ENCODE results near the gene LCT. TPM values are rescaled to one million over a fixed set of nuclear protein-coding genes. Genes with fewer than 3 reads are reported as not detected.
"Not testable (repeated sequence)": the region's sequence is repeated elsewhere in the genome, so short reads cannot be mapped to it uniquely, and the experiment has no call there.

The LCT gene
- total RNA-seq, 1 experiment from 2014 or later = not detected

- no peak for DNase-seq (ENCODE audit: low spot score)
These were observed 5.7 kb downstream of the LCT start for GRCh38 chr2:135831180-135831812.

- DNase-seq (ENCODE audit: low spot score) = no peak
These were observed 7.4 kb downstream of the LCT start for GRCh38 chr2:135829378-135830135.

- DNase-seq (ENCODE audit: low spot score) = no peak
These were observed 10.4 kb downstream of the LCT start for GRCh38 chr2:135826544-135826943.

DNA sequence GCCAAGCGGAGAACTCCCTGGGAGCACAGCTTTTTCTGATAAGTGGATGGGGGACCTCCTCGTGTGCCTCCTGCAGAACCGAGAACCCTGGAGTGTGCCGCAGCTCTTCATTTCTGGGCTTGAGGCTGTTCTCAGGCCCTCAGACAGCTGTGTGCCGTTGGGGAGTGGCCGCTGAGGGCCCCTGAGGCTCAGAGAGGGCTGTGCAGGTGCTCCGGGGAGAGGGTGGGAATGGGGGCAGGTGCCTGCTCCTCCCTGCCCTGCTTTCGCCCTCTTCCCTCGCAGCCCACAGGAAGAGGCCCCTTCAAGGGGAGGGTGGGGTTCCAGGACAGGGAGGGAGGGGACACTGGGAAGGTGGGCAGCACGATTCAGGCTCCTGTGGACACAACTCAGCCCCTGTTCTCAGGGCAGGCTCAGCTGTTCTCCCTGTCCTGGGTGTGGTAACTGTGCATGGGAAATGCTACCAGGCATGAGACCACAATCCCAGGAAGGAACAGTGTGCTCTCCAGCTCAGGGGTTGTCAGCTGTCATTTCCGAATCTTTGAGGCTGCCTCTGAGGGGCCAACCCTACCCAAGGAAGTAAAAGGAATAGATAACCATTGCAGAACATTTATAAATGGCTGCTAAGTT, 11.3 kb downstream of the LCT start:
- no peak for DNase-seq (ENCODE audit: low spot score)

DNA sequence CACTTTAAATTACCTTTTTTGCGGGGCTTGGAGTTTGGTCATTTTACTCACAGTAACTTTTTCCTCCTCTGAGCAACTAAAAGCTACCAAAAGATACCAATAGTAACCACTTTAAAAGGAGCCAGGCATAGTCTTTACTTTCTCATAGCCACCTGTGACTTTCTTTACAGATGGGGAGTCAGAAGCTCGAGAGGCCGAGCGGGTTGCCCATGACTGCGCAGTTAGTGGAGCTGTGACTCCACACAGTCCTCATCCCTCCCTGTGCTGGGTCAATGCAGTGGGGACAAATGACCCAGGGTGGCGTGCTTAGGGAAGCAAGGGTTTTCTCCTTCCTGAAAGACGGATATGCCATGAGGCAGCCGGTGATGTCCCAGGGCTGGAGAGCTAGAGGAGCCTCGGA, 11.9 kb downstream of the LCT start:
- no peak for DNase-seq (ENCODE audit: low spot score)

GRCh38 chr2:135822855-135823254, 14.1 kb downstream of the LCT start:
- DNase-seq (ENCODE audit: low spot score) = no peak

DNA sequence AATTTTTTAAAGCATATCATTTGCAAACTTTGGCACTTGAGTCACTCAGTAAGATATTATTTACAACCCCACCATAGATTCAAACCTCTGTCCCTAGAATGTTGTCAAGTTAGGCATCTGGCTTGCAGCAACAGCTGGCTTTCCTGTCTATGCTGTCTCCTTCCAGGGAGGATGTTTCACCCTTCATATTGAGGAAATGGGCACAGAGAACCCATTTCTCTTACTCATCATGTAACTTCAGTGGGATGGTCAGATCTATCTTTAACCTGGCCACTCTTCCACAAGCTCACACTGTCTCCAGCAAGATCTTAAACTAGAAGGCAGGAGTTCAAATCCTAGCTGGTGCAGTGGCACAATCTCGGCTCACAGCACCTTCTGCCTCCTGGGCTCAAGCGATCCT, 15.8 kb downstream of the LCT start:
- no peak for DNase-seq (ENCODE audit: low spot score)

GRCh38 chr2:135820003-135820618, 16.9 kb downstream of the LCT start:
- DNase-seq (ENCODE audit: low spot score) = peak; percentile 60

DNA sequence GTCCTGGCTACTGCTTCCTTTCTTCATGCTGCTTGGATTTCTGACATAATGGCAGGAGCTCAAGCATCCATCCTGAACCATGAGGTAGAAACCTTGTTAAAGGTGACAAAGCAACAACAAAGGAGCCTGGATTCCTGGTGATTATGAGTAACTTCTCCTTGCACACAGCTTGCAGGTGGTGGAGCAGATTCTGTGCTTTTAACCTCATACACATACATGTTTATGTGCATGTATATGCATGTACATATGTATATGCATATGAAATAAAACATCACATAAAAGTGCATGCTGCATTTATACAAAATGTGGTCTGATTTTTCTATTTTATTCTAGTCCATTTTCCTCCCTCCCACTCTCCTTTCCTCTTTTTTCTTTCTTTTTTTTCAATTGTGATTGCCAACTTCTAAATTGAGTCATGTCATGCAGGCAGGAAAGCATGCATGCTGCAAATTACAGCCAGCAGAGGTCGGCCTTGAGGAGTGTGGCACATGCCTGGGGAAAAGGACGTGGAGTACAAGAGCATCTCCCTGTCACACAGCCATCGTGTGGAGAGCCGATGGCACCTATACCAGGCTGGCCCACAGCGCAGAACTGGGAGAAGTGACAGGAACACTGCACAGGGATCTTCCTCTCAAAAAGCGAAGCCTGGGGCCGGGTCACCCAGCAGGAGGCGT, 17.9 kb downstream of the LCT start:
- peak; percentile 21 for DNase-seq (ENCODE audit: low spot score)

DNA sequence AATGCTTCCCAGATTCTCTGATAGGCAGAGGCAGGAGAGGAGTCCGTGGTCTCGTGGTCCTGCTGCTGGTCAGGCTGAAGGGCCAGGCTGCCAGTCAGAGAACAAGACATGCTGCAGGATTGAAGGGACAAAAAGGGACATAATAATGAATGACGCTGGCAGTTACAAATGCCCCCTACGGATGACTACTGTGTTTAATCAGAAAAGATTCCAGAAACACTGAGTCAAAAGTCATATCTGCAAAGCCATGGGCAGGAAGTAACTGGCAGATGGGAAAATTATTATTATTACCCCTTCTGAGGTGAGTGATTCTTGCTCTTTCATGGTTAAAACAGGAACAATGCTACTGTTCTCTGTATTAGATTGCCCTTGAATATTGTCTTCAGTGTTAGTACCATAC, 19.0 kb downstream of the LCT start:
- DNase-seq (ENCODE audit: low spot score) = peak; percentile 61

DNA sequence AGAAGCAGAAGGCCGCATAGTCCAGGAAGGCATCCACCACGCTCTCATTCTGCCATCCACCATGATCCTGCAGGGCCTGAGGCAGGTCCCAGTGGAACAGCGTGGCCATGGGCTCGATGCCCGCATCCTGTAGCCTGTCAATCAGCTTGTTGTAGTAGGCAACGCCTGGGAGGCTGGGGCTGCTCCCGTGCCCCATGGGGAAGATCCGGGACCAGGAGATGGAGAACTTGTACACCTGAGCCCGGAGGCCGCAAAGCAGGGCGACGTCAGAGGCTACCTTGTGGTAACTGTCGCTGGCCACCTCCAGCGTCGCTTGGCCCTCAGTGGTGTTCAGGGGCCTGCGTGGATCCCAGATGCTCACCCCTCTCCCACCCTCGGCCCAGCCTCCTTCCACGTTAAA, 19.5 kb downstream of the LCT start:
- no peak for DNase-seq (ENCODE audit: low spot score)

DNA sequence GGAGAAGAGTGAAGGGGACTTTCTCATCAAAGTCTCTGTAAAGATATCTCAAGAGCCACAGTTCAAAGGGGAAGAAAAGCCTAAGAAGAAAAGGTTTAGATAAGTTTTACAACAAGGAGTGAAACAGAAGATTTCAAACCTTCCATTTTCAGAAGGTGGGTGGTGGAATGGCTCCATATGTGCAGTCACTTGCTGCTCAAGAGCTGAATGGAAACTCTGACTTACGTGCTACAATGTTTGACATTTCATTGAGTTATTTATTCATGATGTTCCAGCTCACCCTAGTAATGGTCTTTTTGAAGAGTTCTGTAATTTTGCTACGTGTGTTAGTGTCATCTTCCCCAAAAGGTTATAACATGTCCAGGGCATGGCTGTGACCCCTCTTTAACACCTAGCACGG, 21.7 kb downstream of the LCT start:
- no peak for DNase-seq (ENCODE audit: low spot score)

DNA sequence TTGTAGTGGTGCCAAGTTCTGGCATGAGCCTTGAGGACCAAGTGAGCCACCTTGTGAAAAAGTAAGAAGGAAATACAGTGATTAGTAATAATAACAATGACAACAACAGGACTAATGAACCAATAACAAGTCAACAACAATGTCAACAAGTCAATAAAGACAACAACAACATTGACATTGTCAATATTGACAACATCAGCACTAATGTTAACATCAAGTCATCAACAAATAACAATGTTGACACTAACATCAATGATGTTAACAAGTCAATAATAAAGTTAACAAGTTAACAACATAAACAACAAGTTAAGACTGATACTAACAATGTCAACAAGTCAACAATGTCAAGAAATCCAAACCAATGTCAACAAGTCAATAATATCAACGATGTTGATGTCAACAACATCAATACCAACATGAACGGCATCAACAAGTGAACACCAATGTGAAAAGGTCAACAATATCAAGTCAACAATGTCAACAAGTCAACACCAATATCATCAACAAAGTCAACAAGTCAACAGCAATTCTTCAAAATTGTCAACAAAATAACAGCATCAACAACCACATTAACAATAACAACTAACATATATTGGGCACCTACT, 24.0 kb downstream of the LCT start:
- DNase-seq (ENCODE audit: low spot score) = no peak

GRCh38 chr2:135807874-135808273, 29.1 kb downstream of the LCT start:
- not testable (repeated sequence) for DNase-seq (ENCODE audit: low spot score)

DNA sequence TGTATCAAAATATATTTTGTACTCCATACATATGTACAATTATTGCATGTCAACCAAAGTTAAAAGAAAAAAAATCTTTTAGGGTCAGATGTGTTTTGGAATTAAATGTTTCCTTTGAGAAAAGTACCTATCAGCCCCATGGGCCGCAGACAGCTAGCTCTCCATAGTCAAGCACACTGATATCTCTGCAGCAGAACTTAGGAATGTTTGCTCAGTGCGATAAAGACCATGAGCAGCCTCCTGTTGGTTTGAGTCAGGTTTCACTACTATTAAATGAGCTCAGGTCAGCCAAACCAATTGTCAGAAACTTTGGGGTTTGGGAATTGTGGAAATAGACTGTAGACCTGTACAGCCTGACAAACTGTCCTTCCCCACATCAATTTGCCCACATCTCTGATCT, 33.7 kb downstream of the LCT start:
- DNase-seq (ENCODE audit: low spot score) = no peak

- no peak for DNase-seq (ENCODE audit: low spot score)
These were observed 34.6 kb downstream of the LCT start for GRCh38 chr2:135802350-135802749.

DNA sequence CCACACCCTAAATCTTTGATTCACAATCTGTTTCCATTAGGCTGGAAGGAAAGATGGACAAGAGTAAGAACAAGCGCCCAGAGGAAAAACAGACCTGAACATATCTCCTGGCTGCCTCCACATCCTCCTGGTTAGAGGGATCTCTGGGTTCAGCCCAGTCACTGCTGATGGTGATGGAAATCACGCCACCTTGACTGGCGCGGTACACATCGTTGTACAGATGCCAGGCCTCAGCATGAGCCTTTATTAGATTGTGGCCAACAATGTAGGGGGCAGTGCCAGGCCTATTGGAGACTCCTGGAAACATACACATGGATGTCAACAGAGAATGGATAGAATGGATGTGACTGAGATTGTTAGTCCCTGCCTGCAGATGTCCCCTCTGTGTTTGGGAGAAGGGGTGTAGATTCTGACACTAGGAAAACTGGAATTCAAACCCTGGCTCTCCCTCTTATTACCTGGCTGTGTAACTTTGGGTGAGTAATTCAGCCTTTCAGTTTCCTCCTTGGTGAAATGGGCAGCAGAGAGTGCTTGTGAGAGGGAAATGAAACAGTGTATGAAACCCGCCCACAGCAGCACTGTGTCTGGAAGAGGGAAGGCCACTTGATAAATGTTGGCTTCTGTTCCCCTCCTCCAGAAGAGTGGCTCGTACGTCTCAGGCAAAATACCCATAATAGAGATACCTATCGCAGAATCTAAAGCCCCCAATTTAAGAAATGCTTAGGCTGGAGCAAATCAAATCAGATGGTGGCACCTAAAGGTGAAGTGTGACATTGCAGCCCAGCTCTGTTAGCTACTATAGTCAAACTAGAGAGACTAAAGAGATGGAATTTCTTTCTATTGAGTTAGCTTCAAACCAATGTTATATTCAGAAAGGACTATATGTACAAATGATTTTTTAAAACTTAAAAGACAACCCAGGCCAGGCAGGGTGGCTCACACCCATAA, 36.2 kb downstream of the LCT start:
- no peak for DNase-seq (ENCODE audit: low spot score)

DNA sequence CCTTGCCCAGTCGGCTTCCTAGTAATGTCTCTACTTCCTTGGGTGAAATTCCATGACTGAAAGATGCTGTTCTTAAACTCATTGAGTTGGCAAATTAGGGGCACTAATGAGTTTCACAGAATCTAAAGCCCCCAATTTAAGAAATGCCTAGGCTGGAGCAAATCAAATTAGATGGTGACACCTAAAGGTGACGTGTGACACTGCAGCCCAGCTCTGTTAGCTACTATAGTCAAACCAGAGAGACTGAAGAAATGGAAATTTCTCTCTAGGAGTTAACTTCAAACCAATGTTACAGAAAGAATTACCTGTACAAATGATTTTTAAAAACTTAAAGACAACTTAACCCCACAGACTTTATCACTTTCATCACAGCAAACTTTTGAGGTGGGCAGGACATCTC, 37.2 kb downstream of the LCT start:
- DNase-seq (ENCODE audit: low spot score) = no peak

- no peak for DNase-seq (ENCODE audit: low spot score)
These were observed 38.2 kb downstream of the LCT start for GRCh38 chr2:135798762-135799161.

GRCh38 chr2:135798275-135798705, 38.7 kb downstream of the LCT start:
- no peak for DNase-seq (ENCODE audit: low spot score)

Data from A172 (cell line).